Measurements from ENCODE around the gene SLC9A9.

SLC9A9 gene

GRCh38 chr3:143302638-143303171 is 545.6 kb downstream of the SLC9A9 start:
- no peak for DNase-seq (ENCODE audit: low read depth)
- no peak for TF ChIP-seq CTCF (IDR thresholded peaks at IDR 0.05; ENCODE audit: low read depth, low read length, missing control alignments)
- no peak overlapping the region for H3K4me3 ChIP-seq (ENCODE audit: low read depth, low read length)

GRCh38 chr3:143301031-143301901 is 547.0 kb downstream of the SLC9A9 start:
- H3K4me3 ChIP-seq (ENCODE audit: low read depth, low read length) = no peak overlapping the region
- no peak for TF ChIP-seq CTCF (IDR thresholded peaks at IDR 0.05; ENCODE audit: low read depth, low read length, missing control alignments)
- DNase-seq (ENCODE audit: low read depth) = no peak

- no peak for DNase-seq (ENCODE audit: low read depth)
- no peak overlapping the region for H3K4me3 ChIP-seq (ENCODE audit: low read depth, low read length)
- TF ChIP-seq CTCF (IDR thresholded peaks at IDR 0.05; ENCODE audit: low read depth, low read length, missing control alignments) = no peak
Observed at GRCh38 chr3:143298886-143299535, 549.3 kb downstream of the SLC9A9 start.

- no peak for TF ChIP-seq CTCF (IDR thresholded peaks at IDR 0.05; ENCODE audit: low read depth, low read length, missing control alignments)
- DNase-seq (ENCODE audit: low read depth) = no peak
- no peak overlapping the region for H3K4me3 ChIP-seq (ENCODE audit: low read depth, low read length)
Observed at GRCh38 chr3:143298380-143298779, 549.9 kb downstream of the SLC9A9 start.

- H3K4me3 ChIP-seq (ENCODE audit: low read depth, low read length) = no peak overlapping the region
Observed at GRCh38 chr3:143295201-143296080, 552.8 kb downstream of the SLC9A9 start.

More at GRCh38 chr3:143295201-143296080, 552.8 kb downstream of the SLC9A9 start:
- DNase-seq (ENCODE audit: low read depth) = no peak
- TF ChIP-seq CTCF (IDR thresholded peaks at IDR 0.05; ENCODE audit: low read depth, low read length, missing control alignments) = no peak
